Ammon's horn (tissue), 1 donor: Measurements from ENCODE around the gene RGS11.
"Not testable (repeated sequence)": the region's sequence is repeated elsewhere in the genome, so short reads cannot be mapped to it uniquely, and the experiment has no call there.

ENCODE experiments used
- DNase-seq: peaks from one replicate; pipeline ENCODE4 v3.0.0-alpha.2; 2016; ENCODE audit warnings: low spot score

The RGS11 gene

GRCh38 chr16:263182-263774, 12.5 kb downstream of the RGS11 start:
- DNase-seq: no peak

DNA sequence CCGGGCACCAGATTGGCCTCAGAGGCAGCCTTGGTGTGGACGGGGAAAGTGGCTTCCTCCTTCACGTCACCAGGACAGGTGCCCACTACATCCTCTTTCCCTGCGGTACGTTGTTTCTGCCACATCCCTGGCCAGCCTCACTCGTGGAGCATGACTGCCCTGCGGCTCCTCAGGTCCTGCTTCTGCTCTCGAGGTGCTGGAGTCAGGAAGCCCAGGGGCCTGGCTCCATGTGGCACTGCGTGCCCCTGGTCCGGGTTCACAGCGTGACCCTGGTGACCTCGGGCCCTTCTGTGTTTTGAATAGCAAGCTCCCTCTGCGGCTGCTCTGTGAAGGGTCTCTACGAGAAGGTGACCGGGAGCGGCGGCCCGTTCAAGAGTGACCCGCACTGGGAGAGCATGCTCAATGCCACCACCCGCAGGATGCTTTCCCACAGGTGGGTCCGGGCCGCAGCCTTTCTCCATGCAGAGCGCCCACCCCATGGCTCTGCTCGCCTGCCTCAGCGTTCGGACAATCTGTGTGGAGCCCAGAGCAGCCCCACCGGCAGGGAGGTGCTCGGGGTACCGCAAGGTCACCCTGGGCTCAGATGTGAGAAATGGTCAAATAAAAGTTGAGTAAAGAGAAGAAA, 13.5 kb downstream of the RGS11 start:
- DNase-seq: no peak

- DNase-seq: no peak
Measured at GRCh38 chr16:261031-261691, 14.6 kb downstream of the RGS11 start.

- no peak for DNase-seq
Measured at GRCh38 chr16:260326-260725, 15.4 kb downstream of the RGS11 start.

DNA sequence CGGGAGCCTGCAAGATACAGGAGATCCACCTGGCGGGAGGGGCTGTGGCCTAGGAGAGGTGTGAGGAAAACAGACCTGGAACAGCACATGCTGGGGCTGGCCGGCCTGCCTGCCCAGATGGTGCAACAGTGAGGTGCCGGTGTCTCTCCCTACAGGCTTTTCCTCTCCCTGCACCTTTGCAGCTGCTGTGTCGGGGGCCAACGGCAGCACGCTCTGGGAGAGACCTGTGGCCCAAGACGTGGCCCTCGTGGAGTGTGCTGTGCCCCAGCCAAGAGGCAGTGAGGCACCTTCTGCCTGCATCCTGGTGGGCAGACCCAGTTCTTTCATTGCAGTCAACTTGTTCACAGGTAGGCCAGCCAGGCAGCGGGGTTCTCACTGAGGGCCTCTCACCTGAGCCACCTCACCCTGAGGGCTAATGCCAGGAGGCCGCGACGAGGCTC, 15.9 kb downstream of the RGS11 start:
- no peak for DNase-seq

DNA sequence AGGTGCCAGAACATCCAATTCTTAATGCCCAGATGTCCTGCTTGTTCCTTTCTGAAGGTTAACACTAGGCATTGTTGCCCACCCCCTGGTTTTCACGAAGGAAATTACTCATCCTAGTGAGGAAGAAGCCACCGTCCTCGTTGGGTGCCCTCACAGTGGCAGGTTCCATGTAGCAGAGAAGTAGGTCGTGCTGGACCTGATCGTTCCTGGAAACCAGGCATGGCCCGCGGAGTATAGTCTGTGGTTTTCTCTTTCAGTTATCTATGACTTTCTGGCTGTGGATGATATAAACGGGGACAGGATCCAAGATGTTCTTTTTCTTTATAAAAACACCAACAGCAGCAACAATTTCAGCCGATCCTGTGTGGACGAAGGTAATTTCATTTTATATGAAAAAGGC, 16.5 kb downstream of the RGS11 start:
- no peak for DNase-seq

- DNase-seq: not testable (repeated sequence)
Measured at GRCh38 chr16:258091-258490, 17.7 kb downstream of the RGS11 start.

GRCh38 chr16:255183-255582, 20.6 kb downstream of the RGS11 start:
- no peak for DNase-seq

GRCh38 chr16:254461-254860, 21.3 kb downstream of the RGS11 start:
- DNase-seq: no peak

DNA sequence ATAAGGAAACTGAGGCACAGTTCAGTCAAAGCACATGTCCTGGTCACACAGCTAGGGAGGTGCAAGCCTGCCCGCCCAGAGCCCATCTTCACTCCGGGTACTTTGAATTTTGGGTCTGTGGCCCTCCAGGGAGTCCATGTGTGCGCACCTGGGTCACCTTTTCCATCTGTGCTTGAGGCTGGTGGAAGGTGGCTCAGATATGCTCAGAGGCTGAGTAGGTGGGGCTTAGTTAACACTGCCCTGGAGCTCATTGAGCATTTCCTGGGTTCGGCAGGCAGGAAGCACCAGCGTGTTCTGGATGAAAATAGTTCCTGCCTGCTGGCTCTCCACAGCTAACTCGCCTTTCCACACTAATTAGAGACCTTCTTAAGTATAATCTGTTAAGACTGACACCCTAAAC, 21.9 kb downstream of the RGS11 start:
- DNase-seq: no peak

DNA sequence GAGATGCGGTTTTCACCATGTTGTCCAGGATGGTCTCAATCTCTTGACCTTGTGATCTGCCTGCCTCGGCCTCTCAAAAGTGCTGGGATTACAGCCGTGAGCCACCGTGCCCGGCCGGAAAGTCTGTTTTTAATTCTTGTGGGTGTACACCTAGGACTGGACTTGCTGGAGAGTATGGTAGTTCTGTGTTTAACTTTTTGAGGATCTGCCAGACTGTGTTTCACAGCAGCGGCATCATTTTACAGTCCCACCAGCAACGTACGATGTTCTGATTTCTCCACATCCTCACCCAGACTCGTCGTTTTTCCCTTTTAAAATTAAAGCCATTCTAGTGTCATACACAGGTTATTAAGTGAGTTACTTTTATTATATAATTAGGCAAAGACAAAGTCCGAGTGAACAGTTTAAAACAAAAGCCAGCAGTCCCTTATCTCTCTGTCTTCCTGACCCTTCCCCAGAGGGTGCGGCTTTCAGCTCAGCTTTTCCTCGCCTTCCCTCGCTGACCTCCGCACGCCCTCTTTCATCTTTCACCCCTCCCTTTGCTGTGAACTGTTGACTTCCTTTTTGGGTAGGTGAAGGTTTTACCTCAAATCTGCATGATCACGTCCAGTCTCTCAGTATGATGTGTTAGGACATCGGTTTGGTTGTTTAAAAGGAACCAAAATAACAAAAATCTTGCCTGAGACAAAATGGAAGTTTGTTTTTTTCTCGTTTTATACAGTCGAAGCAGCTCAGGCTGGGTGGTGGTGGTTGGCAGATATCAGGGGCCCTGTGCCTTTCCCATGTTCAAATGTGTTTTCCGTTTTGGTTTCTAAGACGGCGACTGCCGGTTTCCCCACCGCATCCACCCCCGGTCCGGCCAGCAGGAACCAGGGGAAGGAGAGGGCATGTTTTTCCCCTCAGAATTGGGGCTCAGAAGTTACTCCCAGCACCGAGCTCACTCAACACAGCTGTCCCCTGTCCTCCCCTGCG, 23.1 kb downstream of the RGS11 start:
- no peak for DNase-seq

GRCh38 chr16:249431-249830, 26.3 kb downstream of the RGS11 start:
- no peak for DNase-seq

DNA sequence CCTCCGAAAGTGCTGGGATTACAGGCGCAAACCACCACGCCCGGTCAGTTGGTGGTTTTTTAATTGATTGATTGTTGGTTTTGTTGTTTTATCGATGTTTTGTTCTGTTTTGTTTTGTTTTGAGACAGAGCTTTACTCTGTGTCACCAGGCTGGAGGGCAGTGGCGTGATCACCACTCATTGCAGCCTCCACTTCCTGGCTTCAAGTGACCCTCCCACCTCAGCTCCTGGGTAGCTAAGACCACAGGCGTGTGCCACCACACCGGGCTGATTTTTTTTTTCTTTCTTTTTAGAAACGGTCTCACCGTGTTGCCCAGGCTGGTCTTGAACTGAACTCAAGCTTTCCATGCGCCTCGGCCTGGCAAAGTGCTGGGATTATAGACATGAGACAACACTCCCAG, 28.7 kb downstream of the RGS11 start:
- no peak for DNase-seq

DNA sequence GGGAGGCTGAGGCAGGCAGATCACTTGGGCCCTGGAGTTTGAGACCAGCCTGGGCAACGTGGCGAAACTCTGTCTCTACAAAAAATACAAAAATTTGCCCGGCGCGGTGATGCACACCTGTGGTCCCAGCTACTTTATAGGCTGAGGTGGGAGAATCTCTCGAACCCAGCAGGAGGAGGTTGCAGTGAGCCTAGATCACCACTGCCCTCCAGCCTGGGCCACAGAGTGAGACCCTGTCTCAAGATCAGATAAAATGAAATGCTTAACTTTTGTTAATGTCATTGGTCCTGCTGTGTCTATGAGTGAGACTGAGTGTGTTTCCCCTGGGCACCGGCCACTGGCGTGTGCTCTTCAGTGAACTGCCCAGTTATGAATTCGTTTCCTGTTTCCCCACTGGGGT, 30.6 kb downstream of the RGS11 start:
- no peak for DNase-seq

DNA sequence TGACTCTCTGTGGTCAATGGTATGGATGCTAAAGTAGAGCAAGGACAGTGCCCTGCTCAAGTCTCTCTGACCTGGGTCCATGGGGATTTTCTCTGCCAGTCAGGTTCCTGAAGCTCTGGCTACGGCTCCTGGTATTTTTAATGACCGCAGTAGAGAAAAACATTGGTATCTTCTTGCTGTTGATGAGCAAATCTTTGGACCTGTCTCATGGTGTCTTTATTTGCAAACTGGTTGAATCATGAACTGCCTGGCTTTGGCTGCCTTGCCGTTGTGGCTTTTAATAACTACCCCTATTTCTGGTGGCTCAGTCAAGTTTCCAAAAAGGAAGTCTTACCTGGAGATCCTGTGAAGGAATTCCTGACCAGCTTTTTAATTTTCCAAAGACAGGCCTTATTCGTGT, 32.4 kb downstream of the RGS11 start:
- DNase-seq: no peak

- no peak for DNase-seq
Measured at GRCh38 chr16:242281-242680, 33.5 kb downstream of the RGS11 start.

GRCh38 chr16:240559-240958, 35.2 kb downstream of the RGS11 start:
- no peak for DNase-seq

DNA sequence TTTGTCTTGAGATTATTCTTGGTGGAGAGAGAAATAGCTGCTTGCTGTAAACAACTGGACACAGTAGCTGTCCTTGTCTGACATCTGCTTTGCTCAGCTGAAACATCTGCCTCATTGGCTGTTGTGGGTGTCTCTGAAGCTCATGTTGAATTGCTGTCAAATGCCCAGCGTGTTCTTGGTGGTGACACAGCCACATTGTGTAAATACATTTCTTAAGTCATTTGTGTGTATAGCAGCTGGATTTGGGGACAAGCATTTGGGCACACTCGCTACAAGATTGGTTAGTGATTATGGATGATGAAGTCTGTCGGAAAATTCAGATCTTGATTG, 35.8 kb downstream of the RGS11 start:
- peak; percentile 67 for DNase-seq

DNA sequence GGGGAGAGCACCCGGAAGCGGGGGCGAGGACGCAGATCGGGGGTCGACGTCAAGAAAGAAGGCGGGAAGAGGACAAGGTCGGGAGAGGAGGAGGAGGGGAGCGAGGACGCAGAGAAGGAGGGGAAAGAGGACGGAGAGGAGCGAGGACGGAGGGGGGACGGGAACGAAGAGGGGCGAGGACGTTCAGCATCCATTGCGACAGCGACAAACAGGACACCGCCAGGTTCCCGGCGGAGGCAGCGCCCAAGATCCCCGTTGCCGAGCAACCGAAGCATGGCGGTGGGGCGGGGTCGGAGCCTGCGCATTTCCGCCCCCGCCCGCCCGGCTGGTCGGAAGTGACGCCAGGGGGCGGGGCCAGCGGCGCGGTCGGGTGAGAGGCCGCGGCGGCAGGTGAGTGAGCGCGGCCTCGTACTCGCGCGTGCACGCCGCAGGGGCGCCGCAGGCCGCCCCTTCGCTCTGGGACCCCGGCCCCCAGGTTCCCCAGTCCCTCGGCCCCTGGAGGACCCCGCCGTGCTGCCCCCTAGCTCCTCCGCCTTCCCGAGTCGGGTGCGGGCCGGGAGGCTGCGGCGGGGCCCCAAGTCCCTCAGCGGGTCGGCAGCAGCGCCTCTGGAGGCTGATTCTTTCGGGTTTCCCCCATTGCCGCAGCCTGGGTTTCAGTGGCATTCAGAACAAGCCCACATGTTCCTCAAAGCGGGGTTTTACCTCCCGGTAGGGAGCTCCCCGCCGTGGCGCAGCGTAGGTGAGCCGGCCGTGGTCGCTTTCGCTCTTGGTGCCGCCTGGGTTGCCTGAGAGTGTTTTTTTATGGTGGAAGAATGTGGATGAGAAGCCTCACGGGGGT, 41.1 kb downstream of the RGS11 start, which contains the start of gene FAM234A:
Gene FAM234A (plus strand): TSS at position 354 of the 838 bp plus-strand sequence. CDS start 19,593 bp downstream, outside the sequence.
- peak; percentile 95 for DNase-seq

GRCh38 chr16:230949-231348, 44.8 kb downstream of the RGS11 start:
- DNase-seq: no peak

DNA sequence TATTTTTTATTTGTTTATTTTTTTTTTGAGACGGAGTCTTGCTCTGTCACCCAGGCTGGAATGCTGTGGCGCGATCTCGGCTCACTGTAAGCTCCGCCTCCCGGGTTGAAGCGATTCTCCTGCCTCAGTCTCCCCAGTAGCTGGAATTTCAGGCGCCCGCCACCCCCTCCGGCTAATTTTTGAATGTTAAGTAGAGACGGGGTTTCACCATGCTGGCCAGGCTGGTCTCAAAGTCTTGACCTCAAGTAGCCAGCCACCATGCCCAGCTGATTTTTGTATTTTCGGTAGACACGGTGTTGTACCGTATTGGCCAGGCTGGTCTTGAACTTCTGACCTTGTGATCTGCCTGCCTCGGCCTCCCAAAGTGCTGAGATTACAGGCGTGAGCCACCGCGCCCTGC, 45.4 kb downstream of the RGS11 start:
- DNase-seq: not testable (repeated sequence)
